GM10266 (cell line): Measurements from ENCODE around the gene CFI.
A peak's percentile ranks its signal among the peaks of the same experiment; 100 is the strongest.

Experiments
- DNase-seq: peaks from one replicate; pipeline ENCODE4 v3.0.0; 2012; ENCODE audit errors: extremely low spot score
- TF ChIP-seq, protein P1 (sequence below): IDR thresholded peaks from 2 replicates; pipeline ENCODE4 v1.5.1; 2012; ENCODE audit warnings: mild to moderate bottlenecking, low read depth; ENCODE audit not compliant: control insufficient read depth, insufficient read depth; ENCODE audit errors: missing control alignments

CFI gene

DNA sequence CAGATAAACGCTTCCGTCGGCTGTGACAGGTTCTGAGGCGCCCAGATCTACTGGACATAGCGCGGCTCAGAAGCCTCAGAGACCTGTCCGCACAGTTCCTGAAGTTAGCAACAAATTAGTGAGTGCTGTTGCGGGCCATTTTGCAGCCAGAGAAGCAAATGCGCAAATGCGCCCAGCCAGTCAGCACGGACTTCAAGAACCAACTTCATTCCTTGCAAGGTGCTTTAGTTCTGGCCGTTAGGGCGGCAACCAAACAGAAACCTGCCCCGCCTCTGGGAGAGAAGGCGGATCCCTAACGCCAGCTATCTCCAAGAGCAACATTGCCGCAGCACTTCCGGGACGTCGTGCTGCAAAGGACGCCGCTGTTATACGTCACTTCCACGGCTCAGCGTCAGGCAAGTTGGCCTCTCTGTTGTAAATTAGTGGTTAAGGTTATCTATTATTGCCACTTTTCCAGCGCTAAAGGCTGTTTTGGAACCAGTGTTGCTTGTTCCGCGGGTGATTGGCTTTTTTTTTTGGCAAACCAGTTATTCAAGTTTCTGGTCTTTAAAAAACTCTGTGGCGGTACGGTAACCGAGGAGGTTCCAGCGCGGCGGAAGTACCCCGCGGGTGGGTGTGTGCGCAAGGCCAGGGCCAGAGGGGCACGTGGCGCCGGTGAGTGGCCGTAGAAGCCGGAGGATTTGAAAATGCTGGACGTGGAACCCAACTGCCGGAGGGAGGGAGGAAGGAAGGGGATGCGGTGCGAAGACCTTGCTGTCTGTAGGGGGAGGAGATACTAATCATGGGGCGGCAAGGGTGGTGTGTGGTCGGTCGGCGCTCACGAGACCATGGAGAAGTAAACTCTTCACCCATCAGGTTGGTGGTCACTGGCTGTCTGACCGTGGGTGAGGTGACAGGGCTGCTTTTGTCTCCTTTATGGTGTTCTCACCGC, 13.6 kb upstream of the CFI start, which contains the start of gene GAR1:
Gene GAR1, plus strand, starts transcription at position 612 of the 931 bp plus-strand sequence. CDS start 403 bp downstream, outside the sequence.
- TF ChIP-seq, protein P1, sequence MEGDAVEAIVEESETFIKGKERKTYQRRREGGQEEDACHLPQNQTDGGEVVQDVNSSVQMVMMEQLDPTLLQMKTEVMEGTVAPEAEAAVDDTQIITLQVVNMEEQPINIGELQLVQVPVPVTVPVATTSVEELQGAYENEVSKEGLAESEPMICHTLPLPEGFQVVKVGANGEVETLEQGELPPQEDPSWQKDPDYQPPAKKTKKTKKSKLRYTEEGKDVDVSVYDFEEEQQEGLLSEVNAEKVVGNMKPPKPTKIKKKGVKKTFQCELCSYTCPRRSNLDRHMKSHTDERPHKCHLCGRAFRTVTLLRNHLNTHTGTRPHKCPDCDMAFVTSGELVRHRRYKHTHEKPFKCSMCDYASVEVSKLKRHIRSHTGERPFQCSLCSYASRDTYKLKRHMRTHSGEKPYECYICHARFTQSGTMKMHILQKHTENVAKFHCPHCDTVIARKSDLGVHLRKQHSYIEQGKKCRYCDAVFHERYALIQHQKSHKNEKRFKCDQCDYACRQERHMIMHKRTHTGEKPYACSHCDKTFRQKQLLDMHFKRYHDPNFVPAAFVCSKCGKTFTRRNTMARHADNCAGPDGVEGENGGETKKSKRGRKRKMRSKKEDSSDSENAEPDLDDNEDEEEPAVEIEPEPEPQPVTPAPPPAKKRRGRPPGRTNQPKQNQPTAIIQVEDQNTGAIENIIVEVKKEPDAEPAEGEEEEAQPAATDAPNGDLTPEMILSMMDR, result no peak
- peak; percentile 86 for DNase-seq

DNA sequence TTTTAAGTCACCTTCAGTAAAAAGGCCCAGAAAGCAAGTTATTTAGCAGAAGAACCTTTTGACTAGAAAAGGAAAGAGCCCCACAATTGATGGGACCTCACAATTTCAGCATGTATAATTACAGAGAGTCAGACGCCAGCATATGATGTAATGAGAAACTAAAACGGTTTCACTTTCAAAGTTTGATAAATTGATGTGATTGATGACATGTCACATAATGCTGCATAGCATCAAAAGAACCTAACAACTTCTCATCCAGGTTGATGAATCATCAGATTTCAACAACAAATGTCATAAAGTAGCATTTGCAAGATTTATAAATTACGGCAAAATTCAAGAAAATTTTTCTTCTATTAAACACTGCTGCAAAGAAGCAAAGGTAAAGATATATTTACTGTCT, 9.9 kb upstream of the CFI start:
- no peak for DNase-seq
- TF ChIP-seq, protein P1, result no peak

DNA sequence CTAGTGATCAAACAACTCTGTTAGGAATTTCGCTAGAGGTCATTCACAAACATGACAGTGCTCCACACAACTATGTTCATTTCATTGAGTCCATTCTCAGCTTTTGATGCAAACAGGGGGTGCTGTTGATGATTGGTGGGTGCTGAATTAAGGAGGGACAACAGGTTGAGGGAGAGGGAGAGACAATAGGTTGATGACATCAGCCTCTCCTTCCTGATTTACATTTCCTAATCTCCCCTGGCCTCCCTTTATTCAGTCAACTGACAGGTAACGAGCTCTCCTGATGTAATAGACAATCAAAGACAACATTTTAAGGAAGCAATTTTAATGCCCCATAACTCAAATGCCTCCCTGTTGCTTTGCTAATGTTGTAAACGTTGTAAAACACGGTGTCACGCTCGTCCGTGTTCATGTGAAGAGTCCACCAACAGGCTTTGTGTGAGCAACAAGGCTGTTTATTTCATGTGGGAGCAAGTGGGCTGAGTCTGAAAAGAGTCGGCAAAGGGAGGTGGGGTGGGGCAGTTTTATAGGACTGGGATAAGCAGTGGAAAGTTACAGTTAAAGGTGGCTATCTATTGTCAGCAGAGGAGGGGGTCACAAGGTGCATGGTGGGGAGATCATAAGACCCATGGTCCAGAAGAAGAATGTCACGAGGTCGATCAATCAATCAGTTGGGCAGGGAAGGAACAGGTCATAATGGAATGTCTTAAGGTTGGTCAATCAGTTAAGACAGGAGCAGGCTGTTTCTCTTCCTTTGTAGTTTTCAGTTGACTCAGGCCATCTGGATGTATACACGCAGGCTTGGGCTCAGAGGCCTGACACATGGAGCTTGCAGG, 9.0 kb upstream of the CFI start:
- DNase-seq, result no peak
- TF ChIP-seq, protein P1, result no peak

DNA sequence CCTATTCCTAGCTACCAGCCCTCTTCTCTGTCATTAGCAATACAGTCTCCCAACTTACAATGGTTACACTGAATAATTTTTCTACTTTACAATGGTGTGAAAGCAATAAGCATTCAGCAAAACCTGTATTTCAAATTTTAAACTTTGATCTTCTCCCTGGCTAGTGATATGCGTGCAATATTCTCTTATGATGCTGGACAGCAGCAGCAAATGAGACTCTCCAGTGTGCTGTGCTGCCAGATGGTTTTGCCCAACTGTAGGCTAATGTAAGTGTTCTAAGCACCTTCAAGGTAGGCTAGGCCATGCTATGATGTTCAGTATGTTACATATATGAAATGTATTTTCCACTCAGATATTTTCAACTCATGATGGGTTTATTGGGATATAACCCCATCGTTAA, 7.9 kb upstream of the CFI start:
- no peak for DNase-seq
- TF ChIP-seq, protein P1, result no peak

DNA sequence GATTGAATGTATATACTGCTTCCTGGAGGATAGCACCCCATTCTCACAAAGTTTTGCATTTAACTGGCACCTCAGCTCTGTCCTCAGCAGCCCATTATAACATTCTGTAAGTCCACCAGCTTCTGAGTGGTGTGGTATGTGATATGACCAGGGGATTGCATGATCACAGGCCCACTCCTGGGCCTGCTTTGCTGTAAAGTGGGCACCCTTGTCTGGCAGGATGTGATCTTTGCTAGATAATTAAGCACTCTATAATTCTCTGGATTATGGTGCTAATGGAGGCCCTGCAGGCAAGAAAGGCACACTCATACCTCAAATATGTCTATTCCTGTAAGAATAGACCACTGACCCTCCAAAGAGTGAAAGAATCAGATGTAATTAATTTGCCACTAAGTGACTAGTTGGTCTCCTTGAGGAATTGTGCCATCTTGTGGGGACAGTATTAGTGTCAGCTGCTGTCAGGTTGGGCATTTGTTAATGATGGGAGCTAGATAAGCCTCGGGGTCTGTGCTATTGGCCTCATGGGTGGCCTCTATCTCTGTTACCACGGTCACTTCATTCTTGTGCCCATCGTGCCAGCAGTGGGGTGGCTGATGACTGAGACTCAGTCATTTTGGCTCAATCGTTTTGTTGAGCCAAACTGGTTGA, 2.2 kb upstream of the CFI start:
- TF ChIP-seq, protein P1, result peak; percentile 63
- peak; percentile 30 for DNase-seq

DNA sequence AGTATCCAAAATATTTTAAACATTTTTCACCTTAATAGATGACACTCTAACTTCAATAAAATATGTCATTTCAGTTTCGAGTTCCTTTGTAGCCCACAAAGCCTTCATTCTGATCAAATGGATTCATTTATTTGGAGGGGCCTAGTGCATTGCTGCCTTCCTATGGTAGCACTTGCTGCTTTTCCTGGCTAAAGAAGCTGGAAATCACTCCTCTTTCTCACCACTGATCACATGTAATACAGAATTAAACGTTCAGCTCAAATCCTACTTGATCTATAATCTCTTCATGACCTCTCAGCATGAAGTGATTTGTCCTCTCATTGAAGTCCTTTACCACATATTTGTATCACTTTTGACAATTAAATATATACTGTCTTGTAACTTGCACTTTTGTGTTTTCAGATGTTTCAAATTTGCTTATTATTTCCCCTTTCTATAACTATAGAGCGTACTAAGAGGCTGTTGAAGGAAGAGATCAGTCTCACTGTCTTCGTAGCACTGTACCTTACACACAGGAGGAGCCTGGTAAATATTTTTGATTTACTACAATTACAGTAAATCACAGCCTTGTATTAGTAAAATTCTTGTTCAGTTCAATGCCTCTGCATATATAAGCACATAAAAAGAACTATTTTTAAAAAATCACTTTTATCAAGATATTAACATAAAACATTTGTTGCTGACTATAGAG, 555 bp downstream of the CFI start:
- DNase-seq, result no peak
- TF ChIP-seq, protein P1, result no peak
